HAP-1 (cell line): Measurements from ENCODE around the gene PIWIL4.
"Not testable (repeated sequence)": the region's sequence is repeated elsewhere in the genome, so short reads cannot be mapped to it uniquely, and the experiment has no call there.

Experiments
- DNase-seq, 2 experiments: peaks; one replicate each; pipeline ENCODE4 v3.0.0-alpha.2; 2016 to 2020; ENCODE audit warnings: low spot score in 2 of 2
- H3K27me3 ChIP-seq: fragments of 250-450 bp; sonication (Bioruptor Pico); 2 replicates; pipeline ENCODE4 v1.5.1; 2020; ENCODE audit warnings: low read depth, mild to moderate bottlenecking, moderate library complexity
- H3K36me3 ChIP-seq: fragments of 250-450 bp; sonication (Bioruptor Pico); replicated peaks from 2 replicates; pipeline ENCODE4 v1.5.1; 2020; ENCODE audit warnings: mild to moderate bottlenecking
- H3K4me1 ChIP-seq: fragments of 250-450 bp; sonication (Bioruptor Pico); 2 replicates; pipeline ENCODE4 v1.5.1; 2020; ENCODE audit warnings: mild to moderate bottlenecking
- H3K4me3 ChIP-seq: fragments of 250-450 bp; sonication (Bioruptor Pico); 2 replicates; pipeline ENCODE4 v1.5.1; 2020; ENCODE audit warnings: mild to moderate bottlenecking, moderate library complexity
- H3K9me3 ChIP-seq: fragments of 250-450 bp; sonication (Bioruptor Pico); 2 replicates; pipeline ENCODE4 v1.5.1; 2020; ENCODE audit warnings: mild to moderate bottlenecking, moderate library complexity
- in situ Hi-C: fragments of 300-500 bp; cut with MboI; formaldehyde crosslinking; loops from 3 replicates; pipeline ENCODE4 v1.14.3; 2020; ENCODE audit warnings: low sequenced_read_pairs, inconsistent platforms, mixed read lengths

The PIWIL4 gene

GRCh38 chr11:94558468-94558867 is 8.7 kb upstream of the PIWIL4 start:
- H3K27me3 ChIP-seq, result no peaks in the 10 kb centered on the region
- no peak for DNase-seq
- in situ Hi-C loops, result no loop called here
- H3K36me3 ChIP-seq, result no peaks in the 10 kb centered on the region
- 0 out of 2 replicates have a peak, but pooled peaks cover 3% of the 10 kb centered on the region for H3K4me1 ChIP-seq
- no peaks in the 10 kb centered on the region for H3K9me3 ChIP-seq
- no peak overlapping the region for H3K4me3 ChIP-seq

- Histone ChIP-seq H3K9me3 (no peaks in the 10 kb centered on the region), H3K4me3 (no peak overlapping the region), H3K36me3 (no peaks in the 10 kb centered on the region), H3K4me1 (0 out of 2 replicates have a peak, but pooled peaks cover 3% of the 10 kb centered on the region), H3K27me3 (no peaks in the 10 kb centered on the region)
- in situ Hi-C loops, result no loop called here
- no peak for DNase-seq
Measured at GRCh38 chr11:94558932-94559331, 8.2 kb upstream of the PIWIL4 start.

- no peaks in the 10 kb centered on the region for H3K36me3 ChIP-seq
- 0 out of 2 replicates have a peak, but pooled peaks cover 3% of the 10 kb centered on the region for H3K4me1 ChIP-seq
- in situ Hi-C loops, result no loop called here
- DNase-seq, result no peak
- H3K9me3 ChIP-seq, result no peaks in the 10 kb centered on the region
- no peak overlapping the region for H3K4me3 ChIP-seq
- no peaks in the 10 kb centered on the region for H3K27me3 ChIP-seq
Measured at GRCh38 chr11:94559361-94559760, 7.8 kb upstream of the PIWIL4 start.

- Histone ChIP-seq H3K36me3 (no peaks in the 10 kb centered on the region), H3K9me3 (no peaks in the 10 kb centered on the region), H3K4me3 (no peak overlapping the region), H3K27me3 (no peaks in the 10 kb centered on the region), H3K4me1 (0 out of 2 replicates have a peak, but pooled peaks cover under 1% of the 10 kb centered on the region)
- in situ Hi-C loops, result no loop called here
- no peak for DNase-seq
Measured at GRCh38 chr11:94560834-94561233, 6.3 kb upstream of the PIWIL4 start.

GRCh38 chr11:94563176-94563847 is 3.9 kb upstream of the PIWIL4 start:
- Histone ChIP-seq H3K4me3 (no peak overlapping the region), H3K36me3 (no peaks in the 10 kb centered on the region), H3K9me3 (no peaks in the 10 kb centered on the region), H3K27me3 (no peaks in the 10 kb centered on the region), H3K4me1 (no peaks in the 10 kb centered on the region)
- DNase-seq, result no peak
- in situ Hi-C loops, result no loop called here

GRCh38 chr11:94563848-94564467 is 3.2 kb upstream of the PIWIL4 start:
- Histone ChIP-seq H3K4me3 (no peak overlapping the region), H3K27me3 (no peaks in the 10 kb centered on the region), H3K36me3 (no peaks in the 10 kb centered on the region), H3K4me1 (no peaks in the 10 kb centered on the region), H3K9me3 (no peaks in the 10 kb centered on the region)
- in situ Hi-C loops, result no loop called here
- no peak for DNase-seq

GRCh38 chr11:94568200-94568599 is 1.0 kb downstream of the PIWIL4 start:
- H3K36me3 ChIP-seq, result no peaks in the 10 kb centered on the region
- H3K9me3 ChIP-seq, result no peaks in the 10 kb centered on the region
- no peaks in the 10 kb centered on the region for H3K4me1 ChIP-seq
- H3K4me3 ChIP-seq, result no peak overlapping the region
- DNase-seq, result no peak
- no peaks in the 10 kb centered on the region for H3K27me3 ChIP-seq
- in situ Hi-C loops, result no loop called here

GRCh38 chr11:94568717-94569116 is 1.5 kb downstream of the PIWIL4 start:
- H3K36me3 ChIP-seq, result no peaks in the 10 kb centered on the region
- H3K4me1 ChIP-seq, result no peaks in the 10 kb centered on the region
- no peak overlapping the region for H3K4me3 ChIP-seq
- in situ Hi-C loops, result no loop called here
- H3K9me3 ChIP-seq, result no peaks in the 10 kb centered on the region
- no peak for DNase-seq
- no peaks in the 10 kb centered on the region for H3K27me3 ChIP-seq

GRCh38 chr11:94572975-94573374 is 5.8 kb downstream of the PIWIL4 start:
- in situ Hi-C loops, result not testable (repeated sequence)

GRCh38 chr11:94574193-94574961 is 7.2 kb downstream of the PIWIL4 start:
- H3K4me1 ChIP-seq, result no peaks in the 10 kb centered on the region
- H3K9me3 ChIP-seq, result no peaks in the 10 kb centered on the region
- H3K4me3 ChIP-seq, result no peak overlapping the region
- no peaks in the 10 kb centered on the region; the same call in 1 of the 2 replicates for H3K27me3 ChIP-seq
- no peak for DNase-seq
- in situ Hi-C loops, result no loop called here
- no peaks in the 10 kb centered on the region for H3K36me3 ChIP-seq

More at GRCh38 chr11:94572975-94573374, 5.8 kb downstream of the PIWIL4 start:
- H3K36me3 ChIP-seq, H3K9me3 ChIP-seq, H3K4me1 ChIP-seq, H3K27me3 ChIP-seq, DNase-seq, H3K4me3 ChIP-seq: not testable (repeated sequence)

- H3K4me1 ChIP-seq, result no peaks in the 10 kb centered on the region
- in situ Hi-C loops, result no loop called here
- no peaks in the 10 kb centered on the region; the same call in 1 of the 2 replicates for H3K27me3 ChIP-seq
- DNase-seq, result no peak
- H3K36me3 ChIP-seq, result no peaks in the 10 kb centered on the region
- no peaks in the 10 kb centered on the region for H3K9me3 ChIP-seq
- no peak overlapping the region for H3K4me3 ChIP-seq
Measured at GRCh38 chr11:94576306-94576705, 9.1 kb downstream of the PIWIL4 start.

- Histone ChIP-seq H3K4me3 (no peak overlapping the region), H3K36me3 (no peaks in the 10 kb centered on the region), H3K27me3 (no peaks in the 10 kb centered on the region; the same call in 1 of the 2 replicates), H3K9me3 (no peaks in the 10 kb centered on the region), H3K4me1 (no peaks in the 10 kb centered on the region)
- no peak for DNase-seq
- in situ Hi-C loops, result no loop called here
Measured at GRCh38 chr11:94577841-94578240, 10.7 kb downstream of the PIWIL4 start.

- Histone ChIP-seq H3K27me3 (no peaks in the 10 kb centered on the region), H3K36me3 (no peaks in the 10 kb centered on the region), H3K4me3 (no peak overlapping the region), H3K4me1 (no peaks in the 10 kb centered on the region), H3K9me3 (no peaks in the 10 kb centered on the region)
- in situ Hi-C loops, result no loop called here
- DNase-seq, result no peak
Measured at GRCh38 chr11:94581926-94582325, 14.8 kb downstream of the PIWIL4 start.
